NB4 (cell line): Measurements from ENCODE around the gene ARHGAP5.

Experiments used
- DNase-seq: peaks from one replicate; pipeline ENCODE4 v3.0.0; 2010; ENCODE audit warnings: low read depth
- H3K4me3 ChIP-seq: one replicate; pipeline ENCODE4 v1.5.1; 2011; ENCODE audit warnings: mild to moderate bottlenecking, low read depth, low read length, moderate library complexity
- MAX ChIP-seq: IDR thresholded peaks from 2 replicates; pipeline ENCODE4 v1.6.1; 2011; ENCODE audit warnings: low read depth, low read length
- MYC ChIP-seq: IDR thresholded peaks from 2 replicates; pipeline ENCODE4 v1.6.1; 2011; ENCODE audit warnings: low read depth, low read length
- POLR2A ChIP-seq: IDR thresholded peaks from 2 replicates; pipeline ENCODE4 v1.6.1; 2011; ENCODE audit warnings: mild to moderate bottlenecking; ENCODE audit not compliant: insufficient read length; ENCODE audit errors: extremely low read depth
- TF ChIP-seq, protein P1 (sequence below): IDR thresholded peaks from one replicate; pipeline ENCODE4 v1.5.1; 2012; ENCODE audit warnings: low read depth, low read length

Gene ARHGAP5

GRCh38 chr14:32055175-32055574 is 21.9 kb upstream of the ARHGAP5 start:
- no peak for DNase-seq
- TF ChIP-seq MYC (no peak), POLR2A (no peak), MAX (no peak)
- TF ChIP-seq, protein P1, sequence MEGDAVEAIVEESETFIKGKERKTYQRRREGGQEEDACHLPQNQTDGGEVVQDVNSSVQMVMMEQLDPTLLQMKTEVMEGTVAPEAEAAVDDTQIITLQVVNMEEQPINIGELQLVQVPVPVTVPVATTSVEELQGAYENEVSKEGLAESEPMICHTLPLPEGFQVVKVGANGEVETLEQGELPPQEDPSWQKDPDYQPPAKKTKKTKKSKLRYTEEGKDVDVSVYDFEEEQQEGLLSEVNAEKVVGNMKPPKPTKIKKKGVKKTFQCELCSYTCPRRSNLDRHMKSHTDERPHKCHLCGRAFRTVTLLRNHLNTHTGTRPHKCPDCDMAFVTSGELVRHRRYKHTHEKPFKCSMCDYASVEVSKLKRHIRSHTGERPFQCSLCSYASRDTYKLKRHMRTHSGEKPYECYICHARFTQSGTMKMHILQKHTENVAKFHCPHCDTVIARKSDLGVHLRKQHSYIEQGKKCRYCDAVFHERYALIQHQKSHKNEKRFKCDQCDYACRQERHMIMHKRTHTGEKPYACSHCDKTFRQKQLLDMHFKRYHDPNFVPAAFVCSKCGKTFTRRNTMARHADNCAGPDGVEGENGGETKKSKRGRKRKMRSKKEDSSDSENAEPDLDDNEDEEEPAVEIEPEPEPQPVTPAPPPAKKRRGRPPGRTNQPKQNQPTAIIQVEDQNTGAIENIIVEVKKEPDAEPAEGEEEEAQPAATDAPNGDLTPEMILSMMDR, result no peak

GRCh38 chr14:32059702-32060101 is 17.4 kb upstream of the ARHGAP5 start:
- TF ChIP-seq POLR2A (no peak), MYC (no peak), MAX (no peak)
- TF ChIP-seq, protein P1, result no peak
- no peak for DNase-seq

More at GRCh38 chr14:32055175-32055574, 21.9 kb upstream of the ARHGAP5 start:
- H3K4me3 ChIP-seq, result no peak overlapping the region

GRCh38 chr14:32064931-32065330 is 12.2 kb upstream of the ARHGAP5 start:
- DNase-seq, result no peak
- H3K4me3 ChIP-seq, result no peak overlapping the region
- no peak for TF ChIP-seq MYC
- TF ChIP-seq, protein P1, result no peak
- no peak for TF ChIP-seq MAX
- no peak for TF ChIP-seq POLR2A

More at GRCh38 chr14:32059702-32060101, 17.4 kb upstream of the ARHGAP5 start:
- no peak overlapping the region for H3K4me3 ChIP-seq

DNA sequence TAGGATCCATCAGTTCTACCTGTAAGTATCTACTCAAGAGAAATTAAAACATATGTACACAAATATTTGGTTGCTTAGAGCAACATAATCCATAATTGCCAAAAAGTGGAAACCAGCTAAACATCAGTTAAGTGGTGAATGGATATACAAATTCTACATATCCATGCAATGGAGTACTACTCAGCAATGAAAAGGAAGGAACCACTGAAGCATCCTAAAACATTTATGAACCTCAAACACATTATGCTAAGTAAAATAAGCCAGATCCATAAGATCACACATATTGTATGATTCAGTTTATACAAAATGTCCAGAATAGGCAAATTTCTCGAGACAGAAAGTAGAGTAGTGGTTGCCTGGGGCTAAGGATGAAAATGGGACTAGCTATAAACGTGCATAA is 8.4 kb upstream of the ARHGAP5 start:
- no peak for TF ChIP-seq MYC
- no peak overlapping the region for H3K4me3 ChIP-seq
- no peak for DNase-seq

DNA sequence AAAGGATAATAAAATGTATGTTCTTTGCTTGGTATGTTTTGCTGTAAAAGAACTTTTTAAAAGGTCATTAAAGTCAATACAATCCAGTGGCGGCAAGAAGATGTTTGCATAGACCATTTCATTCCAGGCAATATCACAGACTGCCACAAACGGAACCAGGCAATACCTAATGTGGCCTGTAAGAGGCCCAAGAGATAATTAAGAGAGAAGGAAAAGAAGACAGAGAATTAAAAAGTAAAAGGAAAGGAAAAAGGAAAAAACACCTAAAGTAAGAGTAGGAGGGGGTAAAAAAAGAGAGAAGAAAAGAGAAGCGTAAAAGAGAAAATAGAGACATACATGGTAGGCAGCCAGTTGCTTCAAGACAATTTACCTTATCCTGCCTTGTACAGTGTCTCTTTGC is 6.8 kb upstream of the ARHGAP5 start:
- TF ChIP-seq, protein P1, result no peak
- TF ChIP-seq MAX (no peak), MYC (no peak)
- no peak overlapping the region for H3K4me3 ChIP-seq

GRCh38 chr14:32072676-32073075 is 4.4 kb upstream of the ARHGAP5 start:
- no peak overlapping the region for H3K4me3 ChIP-seq
- DNase-seq, result no peak
- TF ChIP-seq, protein P1, result no peak
- TF ChIP-seq MAX, result no peak
- TF ChIP-seq MYC, result no peak
- TF ChIP-seq POLR2A, result no peak

More for the DNA sequence above, 6.8 kb upstream of the ARHGAP5 start:
- no peak for DNase-seq
